WI38 (cell line): Measurements from ENCODE around the gene PRDX6.

Experiments
- H3K4me3 ChIP-seq: 2 replicates; pipeline ENCODE4 v1.5.1; 2011; ENCODE audit warnings: low read depth, mild to moderate bottlenecking, control low read depth, low read length
- CTCF ChIP-seq: IDR thresholded peaks from 2 replicates; pipeline ENCODE4 v1.5.1; 2012; ENCODE audit warnings: low read depth, mild to moderate bottlenecking, control low read depth, low read length

Gene PRDX6

GRCh38 chr1:173530795-173531693 lies 53.9 kb downstream of the PRDX6 start:
- TF ChIP-seq CTCF: no peak
- H3K4me3 ChIP-seq: no peak overlapping the region

- TF ChIP-seq CTCF: no peak
- peak overlapping the region; percentile 14 for H3K4me3 ChIP-seq
Measured at GRCh38 chr1:173532237-173532636, 55.1 kb downstream of the PRDX6 start.

DNA sequence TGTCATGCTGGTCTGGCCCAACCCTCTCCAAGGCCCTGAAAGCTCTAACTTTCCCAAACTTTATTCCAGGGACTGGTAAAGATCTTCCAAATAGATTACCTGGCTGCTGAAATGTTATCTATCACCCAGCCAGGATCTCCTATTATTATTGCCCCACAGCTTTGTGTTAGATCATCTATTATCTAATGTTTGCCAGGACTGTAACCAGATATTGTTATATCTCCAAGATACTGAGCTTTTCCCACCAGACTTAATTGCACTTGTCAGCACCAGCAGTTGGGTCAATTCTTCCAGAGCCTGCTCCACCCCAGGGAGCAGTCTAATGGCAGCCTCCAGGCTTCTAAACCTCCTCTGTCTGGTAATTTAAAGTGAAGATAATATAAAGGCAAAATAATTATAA lies 59.1 kb downstream of the PRDX6 start:
- no peak overlapping the region for H3K4me3 ChIP-seq
- TF ChIP-seq CTCF: no peak
